Lung (tissue), 12 donors: ENCODE data around the gene CLCF1. TPM values are rescaled to one million over a fixed set of nuclear protein-coding genes. Genes with fewer than 3 reads are reported as not detected.

Experiments used
- ATAC-seq: fragments of 200-7000 bp; cut with Tn5 transposase; one replicate; pipeline ENCODE4 v1.9.1; 2020; ENCODE audit warnings: moderate number of reproducible peaks; ENCODE audit not compliant: insufficient read depth, low FRiP score
- DNase-seq, 3 donors: peaks; one replicate each; pipeline ENCODE4 v3.0.0-alpha.2; 2013 to 2017
- H3K27ac ChIP-seq, 2 donors: one replicate each; pipeline ENCODE4 v1.5.1; 2013; ENCODE audit warnings: mild to moderate bottlenecking in 2 of 2, moderate library complexity in 2 of 2, control low read depth in 1 of 2, inconsistent platforms in 1 of 2, low read depth in 1 of 2, low read length in 1 of 2
- H3K27me3 ChIP-seq, 3 donors: one replicate each; pipeline ENCODE4 v1.5.1; 2013; ENCODE audit warnings: low read length in 2 of 3; ENCODE audit not compliant: control insufficient read depth in 3 of 3, insufficient read depth in 3 of 3
- H3K36me3 ChIP-seq, 4 donors: one replicate each; pipeline ENCODE4 v1.5.1; 2013; ENCODE audit warnings: low read length in 4 of 4, mild to moderate bottlenecking in 1 of 4, moderate library complexity in 1 of 4; ENCODE audit not compliant: control insufficient read depth in 4 of 4, insufficient read depth in 4 of 4
- H3K4me1 ChIP-seq, 5 donors: one replicate each; pipeline ENCODE4 v1.5.1; 2013; ENCODE audit warnings: low read length in 5 of 5, mild to moderate bottlenecking in 2 of 5, moderate library complexity in 1 of 5; ENCODE audit not compliant: control insufficient read depth in 5 of 5, insufficient read depth in 5 of 5
- H3K4me3 ChIP-seq: one replicate; pipeline ENCODE4 v1.5.1; 2013; ENCODE audit warnings: mild to moderate bottlenecking, control low read depth, moderate library complexity
- H3K9ac ChIP-seq, 2 donors: one replicate each; pipeline ENCODE4 v1.5.1; 2013; ENCODE audit warnings: low read length in 2 of 2, control low read depth in 1 of 2; ENCODE audit not compliant: insufficient read depth in 1 of 2
- H3K9me3 ChIP-seq, 4 donors: one replicate each; pipeline ENCODE4 v1.5.1; 2013; ENCODE audit warnings: low read length in 3 of 4, mild to moderate bottlenecking in 1 of 4, moderate library complexity in 1 of 4; ENCODE audit not compliant: control insufficient read depth in 4 of 4, insufficient read depth in 3 of 4
- WGBS, 2 donors: extraction: QIAGEN DNeasy Blood & Tissue Kit; methylation state at CpG; one replicate each; pipeline ENCODE4 v1.1.7; 2013; 5-methylcytosine and 5-hydroxymethylcytosine counted together
- polyA plus RNA-seq, 2 donors: library from polyadenylated mRNA; stranded (reverse); fragments of 200-250 nt; gene quantifications; one replicate each; pipeline ENCODE4 v1.2.1, GENCODE V29; 2013
- total RNA-seq, 2 donors: library from RNA; depleted of rRNA in 1 of 2; stranded (reverse); fragments of >200 nt in 1 of 2; gene quantifications; one replicate each; pipeline ENCODE4 v1.2.1, GENCODE V29; 2014 to 2021
- TF ChIP-seq, protein P1 (sequence below): IDR thresholded peaks from 2 replicates; pipeline ENCODE4 v1.5.1; 2012; ENCODE audit warnings: mild to moderate bottlenecking; ENCODE audit errors: control extremely low read depth, extremely low read depth
- donor health status: control.
- donor health status: control.
- donor health status: Bipolar disorder and iron deficiency.
- donor health status: healthy.
- donor health status: DM: yes; HTN: yes; CAD: no.

Gene CLCF1
- total and polyA plus RNA-seq, 4 donors, result 3.5 to 10.0 (median 8.7) TPM

GRCh38 chr11:67351275-67352005, 22.0 kb downstream of the CLCF1 start:
- TF ChIP-seq, protein P1, sequence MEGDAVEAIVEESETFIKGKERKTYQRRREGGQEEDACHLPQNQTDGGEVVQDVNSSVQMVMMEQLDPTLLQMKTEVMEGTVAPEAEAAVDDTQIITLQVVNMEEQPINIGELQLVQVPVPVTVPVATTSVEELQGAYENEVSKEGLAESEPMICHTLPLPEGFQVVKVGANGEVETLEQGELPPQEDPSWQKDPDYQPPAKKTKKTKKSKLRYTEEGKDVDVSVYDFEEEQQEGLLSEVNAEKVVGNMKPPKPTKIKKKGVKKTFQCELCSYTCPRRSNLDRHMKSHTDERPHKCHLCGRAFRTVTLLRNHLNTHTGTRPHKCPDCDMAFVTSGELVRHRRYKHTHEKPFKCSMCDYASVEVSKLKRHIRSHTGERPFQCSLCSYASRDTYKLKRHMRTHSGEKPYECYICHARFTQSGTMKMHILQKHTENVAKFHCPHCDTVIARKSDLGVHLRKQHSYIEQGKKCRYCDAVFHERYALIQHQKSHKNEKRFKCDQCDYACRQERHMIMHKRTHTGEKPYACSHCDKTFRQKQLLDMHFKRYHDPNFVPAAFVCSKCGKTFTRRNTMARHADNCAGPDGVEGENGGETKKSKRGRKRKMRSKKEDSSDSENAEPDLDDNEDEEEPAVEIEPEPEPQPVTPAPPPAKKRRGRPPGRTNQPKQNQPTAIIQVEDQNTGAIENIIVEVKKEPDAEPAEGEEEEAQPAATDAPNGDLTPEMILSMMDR, result peak; percentile 92
- H3K4me1 ChIP-seq, result peaks cover 0 to 27% (median 12%) of the 10 kb centered on the region in 5 donors
- H3K4me3 ChIP-seq, result no peak overlapping the region
- ATAC-seq (peak; percentile 25), DNase-seq (peak; percentile 70 to 87 (median 80))
- WGBS, 2 donors, result 53 to 55% methylated on average over 11 of the region's 11 CpGs
- no peak overlapping the region for H3K9ac ChIP-seq
- H3K36me3 ChIP-seq, result peaks cover 0 to 6% (median 0%) of the 10 kb centered on the region in 4 donors
- H3K9me3 ChIP-seq, result no peaks in the 10 kb centered on the region
- peak overlapping the region in 1 of 2 donors; percentile 52 for H3K27ac ChIP-seq
- H3K27me3 ChIP-seq, result no peaks in the 10 kb centered on the region

DNA sequence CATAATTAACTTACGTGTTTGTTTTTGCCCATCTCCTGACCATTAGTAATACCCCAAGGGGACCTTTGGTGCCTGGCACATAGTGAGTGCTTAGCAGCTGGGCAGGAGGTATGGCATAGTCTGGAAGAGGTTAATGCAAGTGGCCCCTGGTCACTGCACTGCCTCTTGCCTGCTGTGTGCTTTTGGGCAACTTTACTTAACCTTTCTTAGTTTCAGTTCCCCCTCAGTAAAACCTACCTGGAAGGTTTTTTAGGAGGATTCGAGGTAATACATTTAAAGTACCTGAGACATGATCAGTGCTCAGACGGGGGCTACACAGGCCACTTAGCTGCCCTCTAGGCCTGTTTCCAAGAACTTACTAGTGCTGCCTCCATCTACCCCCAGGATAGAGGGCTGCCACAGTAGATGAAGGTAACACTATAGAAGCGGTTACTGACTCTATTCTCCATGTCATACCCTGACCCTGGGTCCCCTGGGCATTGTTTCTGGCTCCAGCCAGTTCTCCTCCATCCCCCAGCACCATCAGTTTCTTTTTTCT, 23.4 kb downstream of the CLCF1 start:
- TF ChIP-seq, protein P1, result no peak
- no peaks in the 10 kb centered on the region for H3K27me3 ChIP-seq
- ATAC-seq (no peak), DNase-seq (no peak)
- H3K4me1 ChIP-seq, result peaks cover 0 to 24% (median 13%) of the 10 kb centered on the region in 5 donors
- no peak overlapping the region for H3K27ac ChIP-seq
- no peak overlapping the region for H3K4me3 ChIP-seq
- peaks cover 0 to 6% (median 0%) of the 10 kb centered on the region in 4 donors for H3K36me3 ChIP-seq
- 91 to 95% methylated on average over 4 of the region's 4 CpGs for WGBS, 2 donors
- H3K9ac ChIP-seq, result no peak overlapping the region
- H3K9me3 ChIP-seq, result no peaks in the 10 kb centered on the region

DNA sequence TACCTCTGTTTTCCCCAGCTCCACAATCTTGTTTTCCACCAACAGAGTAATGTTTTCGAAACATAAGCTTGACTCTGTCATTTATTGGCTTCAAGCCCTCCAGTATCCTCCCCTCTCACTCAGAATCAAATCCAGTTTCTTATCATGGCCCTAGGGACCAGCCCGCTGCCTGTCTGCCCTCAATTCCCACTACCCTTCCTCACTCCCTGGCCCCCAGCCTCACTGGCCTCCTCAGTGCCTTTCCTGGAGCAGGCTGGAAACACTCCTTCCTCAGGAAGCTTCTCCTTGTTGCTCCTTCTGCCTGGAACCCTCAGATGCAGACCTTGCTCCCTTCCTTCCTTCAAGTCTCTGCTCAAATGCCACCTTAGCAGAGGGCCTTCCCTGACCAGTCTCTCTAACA, 23.9 kb downstream of the CLCF1 start:
- no peak overlapping the region for H3K9ac ChIP-seq
- H3K9me3 ChIP-seq, result no peaks in the 10 kb centered on the region
- no peak for ATAC-seq
- H3K27me3 ChIP-seq, result no peaks in the 10 kb centered on the region
- peak overlapping the region in 1 of 2 donors; percentile 32 for H3K27ac ChIP-seq
- peaks cover 0 to 6% (median 0%) of the 10 kb centered on the region in 4 donors for H3K36me3 ChIP-seq
- H3K4me1 ChIP-seq, result peaks cover 0 to 18% (median 10%) of the 10 kb centered on the region in 5 donors
- H3K4me3 ChIP-seq, result no peak overlapping the region
- TF ChIP-seq, protein P1, result no peak
- 93 to 94% methylated on average over 2 of the region's 2 CpGs for WGBS, 2 donors
- DNase-seq, result no peak
